Mesothelial cell of epicardium (in vitro differentiated cells): Measurements from ENCODE around the gene CRKL. TPM values are rescaled to one million over a fixed set of nuclear protein-coding genes. Genes with fewer than 3 reads are reported as not detected.

Experiments used
- DNase-seq, 2 experiments: peaks; one replicate each; pipeline ENCODE4 v3.0.0; 2021; ENCODE audit warnings: low spot score in 2 of 2; ENCODE audit not compliant: unreplicated experiment in 2 of 2
- H3K27ac Mint-ChIP-seq: 2 replicates; pipeline ENCODE4 v1.8.0; 2021; ENCODE audit warnings: mixed read lengths
- H3K27me3 Mint-ChIP-seq: 2 replicates; pipeline ENCODE4 v1.8.0; 2021; ENCODE audit warnings: low read depth, mixed read lengths
- H3K36me3 Mint-ChIP-seq: 2 replicates; pipeline ENCODE4 v1.8.0; 2021; ENCODE audit warnings: mixed read lengths
- H3K4me1 Mint-ChIP-seq: 2 replicates; pipeline ENCODE4 v1.8.0; 2021; ENCODE audit warnings: mixed read lengths
- H3K4me3 Mint-ChIP-seq: 2 replicates; pipeline ENCODE4 v1.8.0; 2021; ENCODE audit warnings: mild to moderate bottlenecking, moderate library complexity, mixed read lengths
- H3K9me3 Mint-ChIP-seq: 2 replicates; pipeline ENCODE4 v1.8.0; 2021; ENCODE audit warnings: mixed read lengths
- CTCF ChIP-seq: fragments of 200-600 bp; sonication (generic); IDR thresholded peaks from one replicate; pipeline ENCODE4 v1.5.0; 2021; ENCODE audit warnings: antibody characterized with exemption; ENCODE audit not compliant: unreplicated experiment
- total RNA-seq: library from RNA; stranded (reverse); gene quantifications from 3 replicates; pipeline ENCODE4 v1.2.1, GENCODE V29; 2021

CRKL gene
- total RNA-seq, 1 donor from 2014 or later: 75.1 TPM

- no peak for TF ChIP-seq CTCF
- Mint-ChIP-seq H3K4me3 (no peak overlapping the region), H3K36me3 (peaks cover 8% of the 10 kb centered on the region), H3K27ac (no peak overlapping the region), H3K4me1 (no peaks in the 10 kb centered on the region), H3K27me3 (peaks cover 1% of the 10 kb centered on the region), H3K9me3 (no peaks in the 10 kb centered on the region)
- no peak for DNase-seq
These were observed 34.1 kb downstream of the CRKL start for GRCh38 chr22:20951151-20951931.

- H3K36me3 Mint-ChIP-seq: peaks cover 8% of the 10 kb centered on the region
- no peaks in the 10 kb centered on the region for H3K4me1 Mint-ChIP-seq
- DNase-seq: no peak
- H3K27ac Mint-ChIP-seq: no peak overlapping the region
- peaks cover 5% of the 10 kb centered on the region for H3K27me3 Mint-ChIP-seq
- TF ChIP-seq CTCF: no peak
- no peaks in the 10 kb centered on the region for H3K9me3 Mint-ChIP-seq
- H3K4me3 Mint-ChIP-seq: no peak overlapping the region
These were observed 34.7 kb downstream of the CRKL start for GRCh38 chr22:20951932-20952380.

GRCh38 chr22:20952544-20953341 is 35.5 kb downstream of the CRKL start:
- H3K36me3 Mint-ChIP-seq: peaks cover 8% of the 10 kb centered on the region
- no peak for TF ChIP-seq CTCF
- no peak for DNase-seq
- peaks cover 6% of the 10 kb centered on the region for H3K27me3 Mint-ChIP-seq
- H3K4me1 Mint-ChIP-seq: peaks cover 1% of the 10 kb centered on the region
- H3K4me3 Mint-ChIP-seq: no peak overlapping the region
- no peaks in the 10 kb centered on the region for H3K9me3 Mint-ChIP-seq
- no peak overlapping the region for H3K27ac Mint-ChIP-seq

- Mint-ChIP-seq H3K27me3 (peaks cover 11% of the 10 kb centered on the region), H3K9me3 (no peaks in the 10 kb centered on the region)
- no peak for DNase-seq
These were observed 36.1 kb downstream of the CRKL start for GRCh38 chr22:20953342-20953608.

More at GRCh38 chr22:20953342-20953608, 36.1 kb downstream of the CRKL start:
- TF ChIP-seq CTCF: no peak
- Mint-ChIP-seq H3K36me3 (peaks cover 8% of the 10 kb centered on the region), H3K27ac (peak overlapping the region; percentile 75), H3K4me3 (no peak overlapping the region), H3K4me1 (peaks cover 6% of the 10 kb centered on the region)
